Measurements from ENCODE around the gene ACAD9.

GRCh38 chr3:128908951-128909350, 29.5 kb downstream of the ACAD9 start:
- TF ChIP-seq CTCF (IDR thresholded peaks at IDR 0.05; ENCODE audit: insufficient read depth, low read length, poor library complexity, severe bottlenecking) (no peak), EZH2phosphoT487 (conservative IDR thresholded peaks at IDR 0.05; ENCODE audit: low read length) (no peak)
